ENCODE measurements around the gene DNAJC6. TPM values are rescaled to one million over a fixed set of nuclear protein-coding genes. Genes with fewer than 3 reads are reported as not detected.

The DNAJC6 gene
- total RNA-seq: 1 to 10 TPM in 3 of 4 donors, under 1 TPM in 1; 0.99 to 3.6 (median 2.5) TPM

- DNase-seq (ENCODE audit: low spot score in 2 of 2): peak in 1 of 2 donors; percentile 87
- H3K4me3 ChIP-seq (ENCODE audit: low read depth, poor library complexity, severe bottlenecking): peak within 1 kb of the TSS; percentile 17
- 1% methylated on average over 64 to 69 of the region's 75 CpGs for WGBS, 2 donors
- TF ChIP-seq CTCF (IDR thresholded peaks at IDR 0.05): no peak
- TF ChIP-seq POLR2A (IDR thresholded peaks at IDR 0.05): no peak
- intact Hi-C loops (cut with DNase I; ENCODE audit: low total_unique reads): no loop called here
Observed at GRCh38 chr1:65309304-65310077, at the start of gene DNAJC6. DNAJC6 (plus strand) TSS chr1:65309543; CDS start chr1:65309746, 203 bp downstream.

- TF ChIP-seq CTCF (IDR thresholded peaks at IDR 0.05) (no peak), POLR2A (IDR thresholded peaks at IDR 0.05) (no peak)
- DNase-seq (ENCODE audit: low spot score in 2 of 2): no peak
- no peak overlapping the region for H3K4me3 ChIP-seq (ENCODE audit: low read depth, poor library complexity, severe bottlenecking)
- intact Hi-C loops (cut with DNase I; ENCODE audit: low total_unique reads): no loop called here
- WGBS, 2 donors: 68 to 83% methylated on average over 3 of the region's 3 CpGs
Observed at GRCh38 chr1:65259816-65260215, 49.5 kb upstream of the DNAJC6 start.

- TF ChIP-seq POLR2A (IDR thresholded peaks at IDR 0.05) (no peak), CTCF (IDR thresholded peaks at IDR 0.05) (no peak)
- H3K4me3 ChIP-seq (ENCODE audit: low read depth, poor library complexity, severe bottlenecking): no peak overlapping the region
- 72 to 75% methylated on average over 4 of the region's 4 CpGs for WGBS, 2 donors
- no peak for DNase-seq (ENCODE audit: low spot score in 2 of 2)
- intact Hi-C loops (cut with DNase I; ENCODE audit: low total_unique reads): no loop called here
Observed at GRCh38 chr1:65260851-65261473, 48.4 kb upstream of the DNAJC6 start.

GRCh38 chr1:65263286-65263685, 46.1 kb upstream of the DNAJC6 start:
- intact Hi-C loops (cut with DNase I; ENCODE audit: low total_unique reads): no loop called here
- TF ChIP-seq CTCF (IDR thresholded peaks at IDR 0.05) (no peak), POLR2A (IDR thresholded peaks at IDR 0.05) (no peak)
- no peak overlapping the region for H3K4me3 ChIP-seq (ENCODE audit: low read depth, poor library complexity, severe bottlenecking)
- no peak for DNase-seq (ENCODE audit: low spot score in 2 of 2)
- 91 to 93% methylated on average over 1 of the region's 1 CpG for WGBS, 2 donors

GRCh38 chr1:65264197-65264929, 45.0 kb upstream of the DNAJC6 start:
- WGBS, 2 donors: 14 to 17% methylated on average over 15 of the region's 15 CpGs
- TF ChIP-seq POLR2A (IDR thresholded peaks at IDR 0.05) (no peak), CTCF (IDR thresholded peaks at IDR 0.05) (no peak)
- DNase-seq (ENCODE audit: low spot score in 2 of 2): no peak
- H3K4me3 ChIP-seq (ENCODE audit: low read depth, poor library complexity, severe bottlenecking): no peak overlapping the region
- intact Hi-C loops (cut with DNase I; ENCODE audit: low total_unique reads): no loop called here
